ENCODE results near the gene CD300LF.

DNA sequence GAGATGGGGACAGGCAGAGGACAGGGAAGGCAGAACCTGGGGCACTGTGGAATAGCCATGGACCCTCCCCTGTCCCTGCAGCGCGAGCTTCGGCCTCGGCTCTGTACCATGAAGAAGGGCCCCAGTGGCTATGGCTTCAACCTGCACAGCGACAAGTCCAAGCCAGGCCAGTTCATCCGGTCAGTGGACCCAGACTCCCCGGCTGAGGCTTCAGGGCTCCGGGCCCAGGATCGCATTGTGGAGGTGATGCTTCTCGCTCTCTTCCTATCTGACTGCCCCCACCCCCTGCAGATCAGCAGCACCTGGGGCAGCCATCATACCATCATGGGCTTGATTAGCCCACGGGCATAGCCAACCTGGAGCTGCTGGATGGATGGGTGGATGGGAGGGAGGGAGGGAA is 49.2 kb upstream of the CD300LF start:
- TF ChIP-seq, protein P1, sequence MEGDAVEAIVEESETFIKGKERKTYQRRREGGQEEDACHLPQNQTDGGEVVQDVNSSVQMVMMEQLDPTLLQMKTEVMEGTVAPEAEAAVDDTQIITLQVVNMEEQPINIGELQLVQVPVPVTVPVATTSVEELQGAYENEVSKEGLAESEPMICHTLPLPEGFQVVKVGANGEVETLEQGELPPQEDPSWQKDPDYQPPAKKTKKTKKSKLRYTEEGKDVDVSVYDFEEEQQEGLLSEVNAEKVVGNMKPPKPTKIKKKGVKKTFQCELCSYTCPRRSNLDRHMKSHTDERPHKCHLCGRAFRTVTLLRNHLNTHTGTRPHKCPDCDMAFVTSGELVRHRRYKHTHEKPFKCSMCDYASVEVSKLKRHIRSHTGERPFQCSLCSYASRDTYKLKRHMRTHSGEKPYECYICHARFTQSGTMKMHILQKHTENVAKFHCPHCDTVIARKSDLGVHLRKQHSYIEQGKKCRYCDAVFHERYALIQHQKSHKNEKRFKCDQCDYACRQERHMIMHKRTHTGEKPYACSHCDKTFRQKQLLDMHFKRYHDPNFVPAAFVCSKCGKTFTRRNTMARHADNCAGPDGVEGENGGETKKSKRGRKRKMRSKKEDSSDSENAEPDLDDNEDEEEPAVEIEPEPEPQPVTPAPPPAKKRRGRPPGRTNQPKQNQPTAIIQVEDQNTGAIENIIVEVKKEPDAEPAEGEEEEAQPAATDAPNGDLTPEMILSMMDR (IDR thresholded peaks at IDR 0.05), result no peak
- TF ChIP-seq POLR2A (IDR thresholded peaks at IDR 0.05), result no peak

All from thyroid gland (tissue), 4 donors.